ENCODE results near the gene ANXA5.

GRCh38 chr4:121740796-121741409 lies 44.1 kb upstream of the ANXA5 start:
- TF ChIP-seq CTCF (IDR thresholded peaks at IDR 0.05) (no peak), POLR2AphosphoS5 (IDR thresholded peaks at IDR 0.05; ENCODE audit: low read depth, low read length) (no peak), REST (IDR thresholded peaks at IDR 0.05; ENCODE audit: insufficient read depth in 1 of 2, low read depth in 2 of 2, low read length in 1 of 2) (no peak), TCF7L2 (IDR thresholded peaks at IDR 0.05; ENCODE audit: low read depth, low read length) (no peak), SIN3A (IDR thresholded peaks at IDR 0.05; ENCODE audit: borderline replicate concordance, insufficient read depth, low read depth, low read length) (no peak)
